WTC11 (cell line): Measurements from ENCODE around the gene NOP10. TPM values are rescaled to one million over a fixed set of nuclear protein-coding genes. Genes with fewer than 3 reads are reported as not detected.

Experiments
- ATAC-seq: fragments of 200-7000 bp; cut with Tn5 transposase; 2 replicates; pipeline ENCODE4 v1.10.0; 2021; ENCODE audit warnings: mild to moderate bottlenecking, moderate library complexity
- CTCF ChIA-PET: fragments of 300-600 bp; sonication (Branson Sonifier 250); formaldehyde crosslinking; loops from one replicate; lab custom pipeline; 2021; ENCODE audit warnings: antibody characterized with exemption; lab: Charles Lee
- POLR2A ChIA-PET: fragments of 350-600 bp; sonication (Branson Sonifier 250); formaldehyde crosslinking; loops from one replicate; lab custom pipeline; 2021; ENCODE audit warnings: antibody characterized with exemption; lab: Charles Lee
- DNase-seq: peaks from one replicate; pipeline ENCODE4 v3.0.0; 2021; ENCODE audit warnings: low spot score
- H3K27ac Mint-ChIP-seq: 2 replicates; pipeline ENCODE4 v1.8.0; 2021; ENCODE audit warnings: mixed read lengths
- H3K27me3 Mint-ChIP-seq: 2 replicates; pipeline ENCODE4 v1.8.0; 2021; ENCODE audit warnings: low read depth, mild to moderate bottlenecking, moderate library complexity, mixed read lengths
- H3K36me3 Mint-ChIP-seq: 2 replicates; pipeline ENCODE4 v1.8.0; 2021; ENCODE audit warnings: mixed read lengths
- H3K4me1 Mint-ChIP-seq: 2 replicates; pipeline ENCODE4 v1.8.0; 2022; ENCODE audit warnings: mixed read lengths
- H3K4me3 Mint-ChIP-seq: 2 replicates; pipeline ENCODE4 v1.8.0; 2021; ENCODE audit warnings: mild to moderate bottlenecking, moderate library complexity, mixed read lengths
- H3K9me3 Mint-ChIP-seq: 2 replicates; pipeline ENCODE4 v1.8.0; 2021; ENCODE audit warnings: mixed read lengths
- ELF4 ChIP-seq: sonication (generic); formaldehyde crosslinking; IDR thresholded peaks from 2 replicates; pipeline ENCODE4 v1.8.1; 2022; ENCODE audit warnings: low read depth, mild to moderate bottlenecking, moderate library complexity, missing genetic modification reagents
- EMX1 ChIP-seq: fragments of 250-450 bp; sonication (Bioruptor Pico); IDR thresholded peaks from 2 replicates; pipeline ENCODE4 v1.8.0; 2021; ENCODE audit warnings: mild to moderate bottlenecking
- NR2C2 ChIP-seq: sonication (generic); formaldehyde crosslinking; IDR thresholded peaks from 2 replicates; pipeline ENCODE4 v1.8.0; 2022; ENCODE audit warnings: mild to moderate bottlenecking, missing genetic modification reagents
- NR3C1 ChIP-seq: sonication (generic); formaldehyde crosslinking; conservative IDR thresholded peaks from 2 replicates; pipeline ENCODE4 v1.8.1; 2023; ENCODE audit warnings: low read depth, mild to moderate bottlenecking, missing genetic modification reagents
- RELA ChIP-seq: sonication (generic); formaldehyde crosslinking; IDR thresholded peaks from 2 replicates; pipeline ENCODE4 v1.8.1; 2022; ENCODE audit warnings: missing genetic modification reagents, mild to moderate bottlenecking, borderline replicate concordance
- SOX15 ChIP-seq: fragments of 250-450 bp; sonication (Bioruptor Pico); IDR thresholded peaks from 2 replicates; pipeline ENCODE4 v1.9.0; 2021; ENCODE audit warnings: mild to moderate bottlenecking
- SP1 ChIP-seq: sonication (generic); formaldehyde crosslinking; conservative IDR thresholded peaks from 2 replicates; pipeline ENCODE4 v1.8.1; 2022; ENCODE audit warnings: missing genetic modification reagents
- ZNF138 ChIP-seq: sonication (generic); formaldehyde crosslinking; conservative IDR thresholded peaks from 2 replicates; pipeline ENCODE4 v1.8.1; 2022; ENCODE audit warnings: mild to moderate bottlenecking, moderate library complexity, missing genetic modification reagents
- ZNF232 ChIP-seq: sonication (generic); formaldehyde crosslinking; IDR thresholded peaks from 2 replicates; pipeline ENCODE4 v1.8.0; 2022; ENCODE audit warnings: mild to moderate bottlenecking, missing genetic modification reagents
- ZNF396 ChIP-seq: fragments of 250-450 bp; sonication (Bioruptor Pico); IDR thresholded peaks from 2 replicates; pipeline ENCODE4 v1.8.0; 2021; ENCODE audit warnings: mild to moderate bottlenecking, moderate library complexity, borderline replicate concordance
- ZNF423 ChIP-seq: fragments of 250-450 bp; sonication (Bioruptor Pico); IDR thresholded peaks from 2 replicates; pipeline ENCODE4 v2.1.2; 2022; ENCODE audit warnings: mild to moderate bottlenecking, moderate library complexity
- total RNA-seq: library from RNA; stranded (reverse); gene quantifications from 3 replicates; pipeline ENCODE4 v1.2.3, GENCODE V29; 2021
- TF ChIP-seq, protein P1 (sequence below): sonication (generic); formaldehyde crosslinking; IDR thresholded peaks from 2 replicates; pipeline ENCODE4 v1.8.1; 2022; ENCODE audit warnings: low read depth, mild to moderate bottlenecking, moderate library complexity, missing genetic modification reagents, borderline replicate concordance
- TF ChIP-seq, protein P2 (sequence below): sonication (generic); formaldehyde crosslinking; IDR thresholded peaks from 2 replicates; pipeline ENCODE4 v1.8.0; 2022; ENCODE audit warnings: mild to moderate bottlenecking, missing genetic modification reagents
- TF ChIP-seq, protein P3 (sequence below): fragments of 250-450 bp; sonication (Bioruptor Pico); IDR thresholded peaks from 2 replicates; pipeline ENCODE4 v1.9.0; 2021; ENCODE audit warnings: moderate library complexity, mild to moderate bottlenecking, inconsistent platforms, borderline replicate concordance
- TF ChIP-seq, protein P4 (sequence below): sonication (generic); formaldehyde crosslinking; IDR thresholded peaks from 2 replicates; pipeline ENCODE4 v1.8.1; 2023; ENCODE audit warnings: mild to moderate bottlenecking, missing genetic modification reagents, moderate library complexity
- TF ChIP-seq, protein P5 (sequence below): fragments of 250-450 bp; sonication (Bioruptor Pico); IDR thresholded peaks from 2 replicates; pipeline ENCODE4 v1.9.0; 2021; ENCODE audit warnings: mild to moderate bottlenecking, borderline replicate concordance
- TF ChIP-seq, protein P6 (sequence below): sonication (generic); formaldehyde crosslinking; IDR thresholded peaks from 2 replicates; pipeline ENCODE4 v1.8.1; 2023; ENCODE audit warnings: mild to moderate bottlenecking, missing genetic modification reagents, borderline replicate concordance

The NOP10 gene
- total RNA-seq, 1 experiment from 2014 or later: 220 TPM

DNA sequence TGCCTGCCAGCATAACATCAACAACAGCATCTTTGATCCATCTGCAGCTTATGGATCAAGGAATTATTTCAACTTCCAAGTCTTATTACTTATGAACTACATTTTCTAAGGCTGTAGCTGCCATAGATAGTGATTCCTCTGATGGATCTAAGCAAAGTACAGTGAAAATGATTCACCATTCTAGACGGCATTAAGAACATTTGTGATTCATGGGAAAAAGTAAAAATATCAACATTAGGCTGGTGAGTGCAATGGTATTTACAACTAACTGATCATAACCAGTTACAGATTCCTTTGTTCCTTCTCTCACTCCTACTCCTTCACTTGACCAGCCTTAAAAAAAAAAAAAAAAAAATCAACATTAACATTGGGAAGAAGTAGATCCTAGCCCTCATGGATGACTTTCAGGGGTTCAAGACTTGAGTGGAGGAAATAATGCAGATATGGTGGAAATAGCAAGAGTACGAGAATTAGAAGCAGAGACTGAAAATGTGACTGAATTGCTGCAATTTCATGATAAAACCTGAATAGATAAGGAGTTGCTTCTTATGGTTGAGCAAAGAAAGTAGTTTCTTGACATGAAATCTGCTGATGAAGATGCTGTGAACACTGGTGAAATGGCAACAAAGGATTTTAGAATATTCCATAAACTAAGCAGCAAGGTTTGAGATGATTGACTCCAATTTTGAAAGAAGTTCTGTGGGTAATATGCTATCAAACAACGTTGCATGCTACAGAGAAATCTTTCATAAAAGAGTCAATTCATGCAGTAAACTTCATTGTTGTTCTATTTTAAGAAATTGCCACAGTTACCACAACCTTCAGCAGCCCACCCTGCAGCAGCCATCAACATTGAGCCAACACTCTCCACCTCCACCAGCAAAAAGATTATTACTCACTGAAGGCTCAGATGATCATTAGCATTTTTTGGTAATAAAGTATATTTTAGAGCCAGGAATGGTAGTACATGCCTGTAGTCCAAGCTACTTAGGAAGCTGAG lies 28.1 kb downstream of the NOP10 start (continued):
- TF ChIP-seq, protein P1, sequence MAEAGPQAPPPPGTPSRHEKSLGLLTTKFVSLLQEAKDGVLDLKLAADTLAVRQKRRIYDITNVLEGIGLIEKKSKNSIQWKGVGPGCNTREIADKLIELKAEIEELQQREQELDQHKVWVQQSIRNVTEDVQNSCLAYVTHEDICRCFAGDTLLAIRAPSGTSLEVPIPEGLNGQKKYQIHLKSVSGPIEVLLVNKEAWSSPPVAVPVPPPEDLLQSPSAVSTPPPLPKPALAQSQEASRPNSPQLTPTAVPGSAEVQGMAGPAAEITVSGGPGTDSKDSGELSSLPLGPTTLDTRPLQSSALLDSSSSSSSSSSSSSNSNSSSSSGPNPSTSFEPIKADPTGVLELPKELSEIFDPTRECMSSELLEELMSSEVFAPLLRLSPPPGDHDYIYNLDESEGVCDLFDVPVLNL (CRISPR knock-in tag): no peak
- TF ChIP-seq ZNF138 (CRISPR knock-in tag): no peak

DNA sequence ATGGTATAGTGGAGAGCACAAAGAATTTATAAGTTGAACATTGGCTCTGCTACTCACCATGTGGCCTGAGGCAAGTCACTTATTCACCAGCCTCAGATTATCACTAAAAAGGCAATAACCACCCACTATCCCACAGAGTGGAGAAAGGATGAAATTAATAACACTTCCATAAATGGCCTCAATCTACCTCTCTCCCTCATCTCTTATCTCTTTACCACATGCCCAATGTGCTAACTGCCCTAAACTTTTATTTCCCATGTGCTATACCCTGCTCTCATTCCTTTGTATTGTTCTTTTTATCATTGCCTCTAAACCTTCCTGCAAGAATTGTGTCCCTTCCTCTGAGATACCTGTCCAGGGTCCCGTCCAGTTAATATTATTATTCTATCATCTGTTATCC lies 31.4 kb downstream of the NOP10 start:
- no peak overlapping the region for H3K27ac Mint-ChIP-seq
- TF ChIP-seq, protein P1 (CRISPR knock-in tag): no peak
- TF ChIP-seq, protein P2, sequence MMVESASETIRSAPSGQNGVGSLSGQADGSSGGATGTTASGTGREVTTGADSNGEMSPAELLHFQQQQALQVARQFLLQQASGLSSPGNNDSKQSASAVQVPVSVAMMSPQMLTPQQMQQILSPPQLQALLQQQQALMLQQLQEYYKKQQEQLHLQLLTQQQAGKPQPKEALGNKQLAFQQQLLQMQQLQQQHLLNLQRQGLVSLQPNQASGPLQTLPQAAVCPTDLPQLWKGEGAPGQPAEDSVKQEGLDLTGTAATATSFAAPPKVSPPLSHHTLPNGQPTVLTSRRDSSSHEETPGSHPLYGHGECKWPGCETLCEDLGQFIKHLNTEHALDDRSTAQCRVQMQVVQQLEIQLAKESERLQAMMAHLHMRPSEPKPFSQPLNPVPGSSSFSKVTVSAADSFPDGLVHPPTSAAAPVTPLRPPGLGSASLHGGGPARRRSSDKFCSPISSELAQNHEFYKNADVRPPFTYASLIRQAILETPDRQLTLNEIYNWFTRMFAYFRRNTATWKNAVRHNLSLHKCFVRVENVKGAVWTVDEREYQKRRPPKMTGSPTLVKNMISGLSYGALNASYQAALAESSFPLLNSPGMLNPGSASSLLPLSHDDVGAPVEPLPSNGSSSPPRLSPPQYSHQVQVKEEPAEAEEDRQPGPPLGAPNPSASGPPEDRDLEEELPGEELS (CRISPR knock-in tag): no peak
- TF ChIP-seq, protein P3, sequence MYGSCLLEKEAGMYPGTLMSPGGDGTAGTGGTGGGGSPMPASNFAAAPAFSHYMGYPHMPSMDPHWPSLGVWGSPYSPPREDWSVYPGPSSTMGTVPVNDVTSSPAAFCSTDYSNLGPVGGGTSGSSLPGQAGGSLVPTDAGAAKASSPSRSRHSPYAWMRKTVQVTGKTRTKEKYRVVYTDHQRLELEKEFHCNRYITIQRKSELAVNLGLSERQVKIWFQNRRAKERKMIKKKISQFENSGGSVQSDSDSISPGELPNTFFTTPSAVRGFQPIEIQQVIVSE (CRISPR knock-in tag): no peak
- TF ChIP-seq ZNF423 (CRISPR knock-in tag) (no peak), ZNF396 (CRISPR knock-in tag) (no peak)
- TF ChIP-seq, protein P4, sequence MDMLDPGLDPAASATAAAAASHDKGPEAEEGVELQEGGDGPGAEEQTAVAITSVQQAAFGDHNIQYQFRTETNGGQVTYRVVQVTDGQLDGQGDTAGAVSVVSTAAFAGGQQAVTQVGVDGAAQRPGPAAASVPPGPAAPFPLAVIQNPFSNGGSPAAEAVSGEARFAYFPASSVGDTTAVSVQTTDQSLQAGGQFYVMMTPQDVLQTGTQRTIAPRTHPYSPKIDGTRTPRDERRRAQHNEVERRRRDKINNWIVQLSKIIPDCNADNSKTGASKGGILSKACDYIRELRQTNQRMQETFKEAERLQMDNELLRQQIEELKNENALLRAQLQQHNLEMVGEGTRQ (CRISPR knock-in tag): no peak
- POLR2A ChIA-PET: no interaction called here
- no peak overlapping the region for H3K4me3 Mint-ChIP-seq
- ATAC-seq: no peak
- no peaks in the 10 kb centered on the region; the same call in 1 of the 2 replicates for H3K4me1 Mint-ChIP-seq
- H3K9me3 Mint-ChIP-seq: no peaks in the 10 kb centered on the region
- DNase-seq: no peak
- CTCF ChIA-PET: no interaction called here
- H3K36me3 Mint-ChIP-seq: no peaks in the 10 kb centered on the region
- no peaks in the 10 kb centered on the region for H3K27me3 Mint-ChIP-seq

DNA sequence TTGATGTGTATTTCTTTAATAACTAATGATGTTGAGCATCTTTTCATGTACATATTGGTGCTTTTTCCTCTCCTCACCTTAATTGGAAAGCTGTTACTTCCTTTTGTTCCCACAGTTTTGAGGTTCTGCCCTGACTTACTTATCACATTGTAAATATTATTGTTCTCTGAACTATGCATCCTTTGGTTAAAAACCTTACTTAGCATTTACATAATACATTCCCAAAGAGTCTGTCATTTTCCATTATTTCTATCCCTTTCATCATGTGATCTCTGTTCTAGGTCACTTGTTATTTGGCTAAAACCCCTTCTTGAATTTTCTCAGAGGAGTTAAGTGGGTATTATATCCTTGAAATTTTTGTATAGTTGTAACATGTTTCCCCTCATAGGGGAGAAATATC lies 38.3 kb downstream of the NOP10 start:
- no peak overlapping the region for H3K4me3 Mint-ChIP-seq
- no peaks in the 10 kb centered on the region for H3K36me3 Mint-ChIP-seq
- ChIA-PET CTCF (no interaction called here), POLR2A (no interaction called here)
- no peaks in the 10 kb centered on the region for H3K27me3 Mint-ChIP-seq
- no peak for DNase-seq
- peaks cover 6% of the 10 kb centered on the region; the same call in 1 of the 2 replicates for H3K9me3 Mint-ChIP-seq
- no peak overlapping the region for H3K27ac Mint-ChIP-seq
- no peaks in the 10 kb centered on the region for H3K4me1 Mint-ChIP-seq
- no peak for ATAC-seq
- no peak for TF ChIP-seq SP1 (CRISPR knock-in tag)
- TF ChIP-seq ELF4: no peak
- no peak for TF ChIP-seq SOX15 (CRISPR knock-in tag)
- TF ChIP-seq, protein P5, sequence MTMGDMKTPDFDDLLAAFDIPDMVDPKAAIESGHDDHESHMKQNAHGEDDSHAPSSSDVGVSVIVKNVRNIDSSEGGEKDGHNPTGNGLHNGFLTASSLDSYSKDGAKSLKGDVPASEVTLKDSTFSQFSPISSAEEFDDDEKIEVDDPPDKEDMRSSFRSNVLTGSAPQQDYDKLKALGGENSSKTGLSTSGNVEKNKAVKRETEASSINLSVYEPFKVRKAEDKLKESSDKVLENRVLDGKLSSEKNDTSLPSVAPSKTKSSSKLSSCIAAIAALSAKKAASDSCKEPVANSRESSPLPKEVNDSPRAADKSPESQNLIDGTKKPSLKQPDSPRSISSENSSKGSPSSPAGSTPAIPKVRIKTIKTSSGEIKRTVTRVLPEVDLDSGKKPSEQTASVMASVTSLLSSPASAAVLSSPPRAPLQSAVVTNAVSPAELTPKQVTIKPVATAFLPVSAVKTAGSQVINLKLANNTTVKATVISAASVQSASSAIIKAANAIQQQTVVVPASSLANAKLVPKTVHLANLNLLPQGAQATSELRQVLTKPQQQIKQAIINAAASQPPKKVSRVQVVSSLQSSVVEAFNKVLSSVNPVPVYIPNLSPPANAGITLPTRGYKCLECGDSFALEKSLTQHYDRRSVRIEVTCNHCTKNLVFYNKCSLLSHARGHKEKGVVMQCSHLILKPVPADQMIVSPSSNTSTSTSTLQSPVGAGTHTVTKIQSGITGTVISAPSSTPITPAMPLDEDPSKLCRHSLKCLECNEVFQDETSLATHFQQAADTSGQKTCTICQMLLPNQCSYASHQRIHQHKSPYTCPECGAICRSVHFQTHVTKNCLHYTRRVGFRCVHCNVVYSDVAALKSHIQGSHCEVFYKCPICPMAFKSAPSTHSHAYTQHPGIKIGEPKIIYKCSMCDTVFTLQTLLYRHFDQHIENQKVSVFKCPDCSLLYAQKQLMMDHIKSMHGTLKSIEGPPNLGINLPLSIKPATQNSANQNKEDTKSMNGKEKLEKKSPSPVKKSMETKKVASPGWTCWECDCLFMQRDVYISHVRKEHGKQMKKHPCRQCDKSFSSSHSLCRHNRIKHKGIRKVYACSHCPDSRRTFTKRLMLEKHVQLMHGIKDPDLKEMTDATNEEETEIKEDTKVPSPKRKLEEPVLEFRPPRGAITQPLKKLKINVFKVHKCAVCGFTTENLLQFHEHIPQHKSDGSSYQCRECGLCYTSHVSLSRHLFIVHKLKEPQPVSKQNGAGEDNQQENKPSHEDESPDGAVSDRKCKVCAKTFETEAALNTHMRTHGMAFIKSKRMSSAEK: no peak
- TF ChIP-seq RELA (CRISPR knock-in tag): no peak
- TF ChIP-seq EMX1 (CRISPR knock-in tag): no peak
- no peak for TF ChIP-seq NR2C2 (CRISPR knock-in tag)
- no peak for TF ChIP-seq NR3C1 (CRISPR knock-in tag)
- TF ChIP-seq ZNF232 (CRISPR knock-in tag): no peak
- TF ChIP-seq, protein P6, sequence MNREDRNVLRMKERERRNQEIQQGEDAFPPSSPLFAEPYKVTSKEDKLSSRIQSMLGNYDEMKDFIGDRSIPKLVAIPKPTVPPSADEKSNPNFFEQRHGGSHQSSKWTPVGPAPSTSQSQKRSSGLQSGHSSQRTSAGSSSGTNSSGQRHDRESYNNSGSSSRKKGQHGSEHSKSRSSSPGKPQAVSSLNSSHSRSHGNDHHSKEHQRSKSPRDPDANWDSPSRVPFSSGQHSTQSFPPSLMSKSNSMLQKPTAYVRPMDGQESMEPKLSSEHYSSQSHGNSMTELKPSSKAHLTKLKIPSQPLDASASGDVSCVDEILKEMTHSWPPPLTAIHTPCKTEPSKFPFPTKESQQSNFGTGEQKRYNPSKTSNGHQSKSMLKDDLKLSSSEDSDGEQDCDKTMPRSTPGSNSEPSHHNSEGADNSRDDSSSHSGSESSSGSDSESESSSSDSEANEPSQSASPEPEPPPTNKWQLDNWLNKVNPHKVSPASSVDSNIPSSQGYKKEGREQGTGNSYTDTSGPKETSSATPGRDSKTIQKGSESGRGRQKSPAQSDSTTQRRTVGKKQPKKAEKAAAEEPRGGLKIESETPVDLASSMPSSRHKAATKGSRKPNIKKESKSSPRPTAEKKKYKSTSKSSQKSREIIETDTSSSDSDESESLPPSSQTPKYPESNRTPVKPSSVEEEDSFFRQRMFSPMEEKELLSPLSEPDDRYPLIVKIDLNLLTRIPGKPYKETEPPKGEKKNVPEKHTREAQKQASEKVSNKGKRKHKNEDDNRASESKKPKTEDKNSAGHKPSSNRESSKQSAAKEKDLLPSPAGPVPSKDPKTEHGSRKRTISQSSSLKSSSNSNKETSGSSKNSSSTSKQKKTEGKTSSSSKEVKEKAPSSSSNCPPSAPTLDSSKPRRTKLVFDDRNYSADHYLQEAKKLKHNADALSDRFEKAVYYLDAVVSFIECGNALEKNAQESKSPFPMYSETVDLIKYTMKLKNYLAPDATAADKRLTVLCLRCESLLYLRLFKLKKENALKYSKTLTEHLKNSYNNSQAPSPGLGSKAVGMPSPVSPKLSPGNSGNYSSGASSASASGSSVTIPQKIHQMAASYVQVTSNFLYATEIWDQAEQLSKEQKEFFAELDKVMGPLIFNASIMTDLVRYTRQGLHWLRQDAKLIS: no peak
